NOMO-1 (cell line): ENCODE data around the gene CYP11A1.
A peak's percentile ranks its signal among the peaks of the same experiment; 100 is the strongest.

Experiments used
- DNase-seq, 2 experiments: peaks; one replicate each; lab custom pipeline; 2025; ENCODE audit not compliant: unreplicated experiment in 2 of 2; lab: John Stamatoyannopoulos, UW

The CYP11A1 gene

GRCh38 chr15:74350295-74351275 is 16.9 kb downstream of the CYP11A1 start:
- no peak for DNase-seq

GRCh38 chr15:74349241-74349778 is 18.1 kb downstream of the CYP11A1 start:
- no peak for DNase-seq

- DNase-seq = no peak
These were observed 19.6 kb downstream of the CYP11A1 start for GRCh38 chr15:74347757-74348250.

- no peak for DNase-seq
These were observed 22.4 kb downstream of the CYP11A1 start for GRCh38 chr15:74345051-74345450.

- no peak for DNase-seq
These were observed 23.7 kb downstream of the CYP11A1 start for GRCh38 chr15:74343797-74344127.

GRCh38 chr15:74343127-74343796 is 24.2 kb downstream of the CYP11A1 start:
- no peak for DNase-seq

DNA sequence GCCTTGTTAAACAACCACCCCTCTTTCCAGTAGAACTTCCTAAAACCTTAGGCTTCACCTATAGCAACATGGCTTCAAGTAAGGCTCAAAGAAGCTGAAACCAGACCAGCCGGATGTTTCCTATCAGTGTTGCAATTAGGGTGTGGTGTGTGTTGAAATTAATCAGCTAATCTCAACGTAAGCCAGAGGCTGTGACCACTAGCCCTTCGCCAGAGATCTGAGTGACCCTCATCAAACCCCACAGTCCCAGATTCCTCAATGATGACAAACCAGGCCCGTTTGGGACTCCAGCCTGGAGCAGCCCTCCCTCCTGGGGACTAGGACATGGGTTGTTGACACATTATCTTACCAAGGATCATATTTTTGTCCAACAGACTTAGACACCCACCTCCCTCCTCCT is 27.3 kb downstream of the CYP11A1 start:
- peak; percentile 64 to 76 for DNase-seq

GRCh38 chr15:74339371-74339770 is 28.1 kb downstream of the CYP11A1 start:
- no peak for DNase-seq

GRCh38 chr15:74338676-74339075 is 28.8 kb downstream of the CYP11A1 start:
- no peak for DNase-seq

DNA sequence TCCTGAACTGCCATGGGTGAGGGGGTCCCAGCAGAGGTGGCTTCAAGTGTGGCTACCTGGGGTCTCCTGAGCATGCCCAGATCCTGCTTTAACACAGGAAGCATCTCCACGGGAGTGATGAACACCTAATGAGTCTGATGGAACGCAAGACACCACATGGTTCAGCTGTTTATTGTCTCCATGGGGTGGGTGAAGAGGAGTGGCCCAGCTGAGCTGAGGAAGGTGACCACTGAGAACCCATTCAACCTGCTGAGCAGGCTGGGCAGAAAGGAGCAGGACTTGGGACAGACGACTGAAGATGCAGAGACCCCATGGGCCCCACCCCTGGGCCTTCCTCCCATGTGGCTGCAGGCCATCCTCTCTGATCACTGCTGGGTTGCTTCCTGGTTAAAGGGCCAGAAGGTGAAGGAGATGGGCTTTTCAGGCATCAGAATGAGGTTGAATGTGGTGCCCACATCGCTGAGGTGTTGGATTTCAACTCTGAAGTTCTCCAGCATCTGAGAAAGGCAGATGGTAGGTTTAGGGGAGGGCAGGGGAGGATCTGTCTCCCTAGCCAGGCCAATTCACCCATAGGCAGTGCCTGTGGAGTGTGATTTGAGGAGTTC is 29.7 kb downstream of the CYP11A1 start:
- DNase-seq = no peak

GRCh38 chr15:74337146-74337545 is 30.3 kb downstream of the CYP11A1 start:
- DNase-seq = no peak

GRCh38 chr15:74336061-74337005 is 31.1 kb downstream of the CYP11A1 start:
- DNase-seq = peak in 1 of 2 experiments; percentile 30

DNA sequence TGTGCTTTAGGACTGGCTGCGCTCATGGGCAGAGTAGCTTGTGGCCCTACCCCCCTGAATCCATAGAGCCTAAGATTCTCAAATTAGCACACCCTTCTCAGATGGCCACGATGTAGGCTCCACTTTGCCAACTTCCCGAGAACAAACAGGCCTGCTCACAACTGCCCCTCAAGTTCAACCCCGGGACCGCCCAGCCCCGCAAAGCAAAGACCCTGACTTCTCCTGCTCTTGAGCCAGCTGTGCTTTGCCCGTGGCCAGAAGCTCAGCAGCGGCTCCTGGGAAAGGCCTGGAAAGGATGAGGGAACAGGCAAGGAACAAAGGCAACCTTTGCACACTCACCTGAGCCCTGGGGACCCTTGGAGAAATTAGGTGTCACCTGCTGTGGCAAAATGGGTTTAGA is 32.0 kb downstream of the CYP11A1 start:
- no peak for DNase-seq

DNA sequence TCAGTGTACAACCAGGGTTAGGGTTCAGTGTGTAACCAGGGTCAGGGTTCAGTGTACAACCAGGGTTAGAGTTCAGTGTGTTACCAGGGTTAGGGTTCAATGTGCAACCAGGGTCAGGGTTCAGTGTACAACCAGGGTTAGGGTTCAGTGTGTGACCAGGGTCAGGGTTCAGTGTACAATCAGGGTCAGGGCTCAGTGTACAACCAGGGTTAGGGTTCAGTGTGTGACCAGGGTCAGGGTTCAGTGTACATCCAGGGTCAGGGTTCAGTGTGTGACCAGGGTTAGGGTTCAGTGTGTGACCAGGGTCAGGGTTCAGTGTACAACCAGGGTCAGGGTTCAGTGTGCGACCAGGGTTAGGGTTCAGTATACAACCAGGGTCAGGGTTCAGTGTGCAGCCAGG is 33.3 kb downstream of the CYP11A1 start:
- DNase-seq = no peak

GRCh38 chr15:74333662-74334061 is 33.8 kb downstream of the CYP11A1 start:
- DNase-seq = no peak

DNA sequence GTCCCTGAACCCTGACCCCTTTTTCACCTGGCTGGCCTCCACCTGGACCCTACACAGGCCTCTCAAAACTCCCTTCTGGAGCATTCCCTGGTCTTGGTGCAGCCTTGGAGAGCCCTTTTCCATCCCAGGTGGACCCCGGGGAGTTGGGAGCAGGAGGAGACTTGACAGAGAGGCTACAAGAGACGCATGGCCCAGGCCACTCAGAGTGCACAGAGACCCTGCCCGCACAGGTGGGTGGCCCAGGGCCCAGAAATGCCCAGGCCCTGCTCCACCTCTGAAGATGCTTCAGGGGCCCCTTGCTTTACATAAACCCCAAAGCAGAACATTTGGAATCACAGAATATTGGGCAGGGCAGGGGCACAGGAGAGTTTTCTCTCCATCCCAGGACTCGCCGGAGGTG is 34.4 kb downstream of the CYP11A1 start:
- DNase-seq = no peak

DNA sequence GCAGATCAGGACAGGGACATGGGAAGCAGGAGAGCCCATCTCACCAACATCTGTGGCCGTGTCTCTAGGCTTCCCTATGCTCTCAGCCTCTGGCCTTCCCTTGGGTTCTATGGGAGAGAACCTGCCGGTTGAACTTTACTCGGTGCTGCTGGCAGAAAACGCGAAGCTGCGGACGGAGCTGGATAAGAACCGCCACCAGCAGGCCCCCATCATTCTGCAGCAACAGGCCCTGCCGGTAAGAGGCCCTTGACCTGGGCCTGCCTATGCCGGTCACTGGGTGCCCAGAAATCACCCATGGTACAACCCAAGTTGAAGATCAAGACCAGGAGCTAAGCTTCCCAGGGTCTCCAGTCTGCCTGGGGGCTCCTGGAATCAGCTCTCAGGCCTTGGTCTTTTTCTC is 34.8 kb downstream of the CYP11A1 start:
- DNase-seq = no peak

DNA sequence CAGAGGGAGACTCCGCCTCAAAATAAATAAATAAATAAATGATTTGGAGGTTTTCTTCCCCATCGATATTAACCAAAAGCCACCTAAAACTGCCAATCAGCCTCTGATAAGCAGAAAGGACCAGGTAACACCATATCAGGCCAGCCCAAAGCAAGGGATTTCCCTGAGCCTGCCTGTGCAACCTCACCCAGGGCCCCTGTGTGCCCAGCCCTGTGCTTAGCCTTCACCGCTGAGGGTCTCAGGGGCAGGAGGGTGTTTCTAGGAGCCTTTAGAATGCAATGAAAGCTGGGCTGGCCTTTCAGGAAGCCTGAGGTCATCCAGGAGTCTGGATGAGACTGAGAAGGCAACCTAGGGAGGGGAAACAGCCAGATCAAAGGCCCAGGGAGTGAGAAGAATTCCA is 35.4 kb downstream of the CYP11A1 start:
- DNase-seq = no peak

DNA sequence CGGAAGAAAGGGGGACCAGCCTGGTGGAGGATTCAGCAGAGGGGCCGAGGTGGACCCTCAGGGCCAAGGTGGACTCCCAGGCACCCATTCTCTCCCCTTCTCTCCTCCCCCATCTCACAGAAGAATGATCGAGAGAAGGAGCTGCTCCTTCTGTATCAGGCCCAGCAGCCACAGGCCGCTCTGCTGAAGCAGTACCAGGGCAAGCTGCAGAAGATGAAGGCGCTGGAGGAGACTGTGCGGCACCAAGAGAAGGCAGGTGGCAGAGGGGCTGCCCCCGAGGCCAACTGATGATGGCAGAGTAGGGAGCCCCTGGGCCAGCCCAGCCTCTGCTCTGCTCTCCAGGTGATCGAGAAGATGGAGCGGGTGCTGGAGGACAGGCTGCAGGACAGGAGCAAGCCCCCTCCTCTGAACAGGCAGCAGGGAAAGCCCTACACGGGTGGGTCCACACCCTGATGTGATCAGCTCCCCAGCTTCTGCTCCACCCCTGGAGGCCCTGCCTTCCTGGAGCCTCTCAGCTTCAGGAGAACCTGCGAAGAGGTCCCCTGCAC is 36.5 kb downstream of the CYP11A1 start:
- no peak for DNase-seq
